IMR-90 (cell line): ENCODE results near the gene HOXA2. TPM values are rescaled to one million over a fixed set of nuclear protein-coding genes. Genes with fewer than 3 reads are reported as not detected.
A peak's percentile ranks its signal among the peaks of the same experiment; 100 is the strongest.

ENCODE experiments used
- ATAC-seq: fragments of 200-7000 bp; cut with Tn5 transposase; 2 replicates; pipeline ENCODE4 v1.9.1; 2020; ENCODE audit warnings: low read depth, mild to moderate bottlenecking, moderate library complexity
- BruUV-seq: library from RNA; stranded (reverse); fragments of 400-500 nt; replicated peaks from 2 replicates; lab custom pipeline; 2021; lab: Mats Ljungman, UMichigan
- CTCF ChIA-PET: fragments of 300-600 bp; formaldehyde crosslinking; extraction: SDS; loops from one replicate; lab custom pipeline; 2021; ENCODE audit warnings: antibody characterized with exemption; lab: Yijun Ruan, JAX
- POLR2A ChIA-PET: fragments of 300-600 bp; sonication (Branson Sonifier 250); formaldehyde crosslinking; loops from one replicate; lab custom pipeline; 2022; ENCODE audit warnings: antibody characterized with exemption; ENCODE audit not compliant: unreplicated experiment; lab: Charles Lee
- DNase-seq: peaks from one replicate; pipeline ENCODE4 v3.0.0; 2013
- H2AFZ ChIP-seq: replicated peaks from 2 replicates; pipeline ENCODE3; 2013; ENCODE audit warnings: low read length, mild to moderate bottlenecking; ENCODE audit not compliant: poor library complexity
- H2AK5ac ChIP-seq: 2 replicates; pipeline ENCODE4 v1.6.1; 2013; ENCODE audit warnings: low read depth, low read length, inconsistent platforms
- H2AK9ac ChIP-seq: replicated peaks from 2 replicates; pipeline ENCODE3; 2013; ENCODE audit warnings: mild to moderate bottlenecking, low read depth, low read length, moderate library complexity; ENCODE audit not compliant: poor library complexity
- H2BK120ac ChIP-seq: 2 replicates; pipeline ENCODE4 v1.6.1; 2013; ENCODE audit warnings: low read depth, low read length, inconsistent platforms
- H2BK15ac ChIP-seq: 3 replicates; pipeline ENCODE4 v1.6.1; 2013; ENCODE audit warnings: low read depth, low read length, inconsistent platforms
- H2BK20ac ChIP-seq: 2 replicates; pipeline ENCODE4 v1.6.1; 2013; ENCODE audit warnings: low read depth, mild to moderate bottlenecking, inconsistent platforms, low read length, moderate library complexity
- H2BK5ac ChIP-seq: 2 replicates; pipeline ENCODE4 v1.6.1; 2013; ENCODE audit warnings: mild to moderate bottlenecking, low read depth, low read length, inconsistent platforms; ENCODE audit not compliant: poor library complexity, severe bottlenecking
- H3K14ac ChIP-seq: replicated peaks from 2 replicates; pipeline ENCODE4 v1.6.1; 2013; ENCODE audit warnings: low read depth, low read length, inconsistent platforms
- H3K18ac ChIP-seq: 2 replicates; pipeline ENCODE4 v1.6.1; 2013; ENCODE audit warnings: low read depth, low read length, control low read depth
- H3K23ac ChIP-seq: 2 replicates; pipeline ENCODE4 v1.6.1; 2013; ENCODE audit warnings: low read depth, low read length, inconsistent platforms
- H3K27ac ChIP-seq: 2 replicates; pipeline ENCODE4 v1.5.1; 2013; ENCODE audit warnings: mild to moderate bottlenecking, control low read depth, low read length; ENCODE audit not compliant: insufficient read depth
- H3K27me3 ChIP-seq: 2 replicates; pipeline ENCODE4 v1.6.1; 2013; ENCODE audit warnings: low read length; ENCODE audit not compliant: control insufficient read depth, insufficient read depth
- H3K36me3 ChIP-seq: 2 replicates; pipeline ENCODE4 v1.6.1; 2013; ENCODE audit warnings: low read length, mixed read lengths; ENCODE audit not compliant: control insufficient read depth, insufficient read depth
- H3K4ac ChIP-seq: 2 replicates; pipeline ENCODE4 v1.6.1; 2013; ENCODE audit warnings: low read depth, low read length, inconsistent platforms
- H3K4me1 ChIP-seq: 2 replicates; pipeline ENCODE4 v1.6.1; 2013; ENCODE audit warnings: low read length, mixed read lengths; ENCODE audit not compliant: control insufficient read depth, insufficient read depth
- H3K4me2 ChIP-seq: 2 replicates; pipeline ENCODE4 v1.6.1; 2013; ENCODE audit warnings: low read depth, mild to moderate bottlenecking, control low read depth, low read length, moderate library complexity
- H3K4me3 ChIP-seq: 2 replicates; pipeline ENCODE4 v1.5.1; 2013; ENCODE audit warnings: low read depth, mild to moderate bottlenecking, control low read depth, low read length, moderate library complexity; ENCODE audit not compliant: insufficient read depth
- H3K56ac ChIP-seq: 2 replicates; pipeline ENCODE4 v1.6.1; 2013; ENCODE audit warnings: low read length, inconsistent platforms; ENCODE audit not compliant: insufficient read depth; ENCODE audit errors: extremely low read depth
- H3K79me1 ChIP-seq, 2 experiments: 2 replicates each; pipeline ENCODE4 v1.6.1; 2013; ENCODE audit warnings: low read length in 2 of 2, inconsistent platforms in 1 of 2, low read depth in 1 of 2
- H3K9ac ChIP-seq: 2 replicates; pipeline ENCODE4 v1.6.1; 2013; ENCODE audit warnings: low read depth, low read length, control low read depth
- H3K9me1 ChIP-seq: 2 replicates; pipeline ENCODE4 v1.6.1; 2013; ENCODE audit warnings: low read length, inconsistent platforms; ENCODE audit not compliant: insufficient read depth
- H3K9me3 ChIP-seq: 2 replicates; pipeline ENCODE4 v1.6.1; 2013; ENCODE audit warnings: low read length; ENCODE audit not compliant: control insufficient read depth, insufficient read depth
- H4K20me1 ChIP-seq: 2 replicates; pipeline ENCODE4 v1.6.1; 2013; ENCODE audit warnings: low read length, inconsistent platforms; ENCODE audit not compliant: insufficient read depth
- H4K5ac ChIP-seq: 2 replicates; pipeline ENCODE4 v1.6.1; 2013; ENCODE audit warnings: mild to moderate bottlenecking, low read depth, low read length, control low read depth
- H4K8ac ChIP-seq, 2 experiments: 2 replicates each; pipeline ENCODE4 v1.6.1; 2013; ENCODE audit warnings: low read depth in 2 of 2, low read length in 2 of 2, control low read depth in 1 of 2, inconsistent platforms in 1 of 2
- H4K91ac ChIP-seq: 2 replicates; pipeline ENCODE4 v1.6.1; 2013; ENCODE audit warnings: low read depth, low read length, inconsistent platforms; ENCODE audit not compliant: insufficient read depth
- BHLHE40 ChIP-seq: fragments of 150-350 bp; IDR thresholded peaks from 2 replicates; pipeline ENCODE4 v1.6.1; 2016; ENCODE audit warnings: mild to moderate bottlenecking, low read depth, low read length
- CEBPB ChIP-seq: IDR thresholded peaks from 2 replicates; pipeline ENCODE4 v1.6.1; 2012; ENCODE audit warnings: low read depth, low read length, improper control_type of control experiment
- CHD1 ChIP-seq: IDR thresholded peaks from 2 replicates; pipeline ENCODE4 v1.6.1; 2012; ENCODE audit warnings: low read depth, low read length, improper control_type of control experiment
- ELK1 ChIP-seq: fragments of 150-350 bp; IDR thresholded peaks from 2 replicates; pipeline ENCODE4 v1.6.1; 2016; ENCODE audit warnings: low read depth, mild to moderate bottlenecking, low read length, moderate library complexity, borderline replicate concordance
- FOS ChIP-seq: fragments of 150-350 bp; IDR thresholded peaks from 2 replicates; pipeline ENCODE4 v1.6.1; 2016; ENCODE audit warnings: low read depth, low read length
- MAFK ChIP-seq: IDR thresholded peaks from 2 replicates; pipeline ENCODE4 v1.6.1; 2012; ENCODE audit warnings: low read depth, low read length, improper control_type of control experiment
- MAZ ChIP-seq: IDR thresholded peaks from 2 replicates; pipeline ENCODE4 v1.6.1; 2012; ENCODE audit warnings: low read depth, mild to moderate bottlenecking, low read length, improper control_type of control experiment, moderate library complexity, borderline replicate concordance
- MXI1 ChIP-seq: IDR thresholded peaks from 2 replicates; pipeline ENCODE4 v1.6.1; 2012; ENCODE audit warnings: low read depth, mild to moderate bottlenecking, low read length, moderate library complexity, borderline replicate concordance
- NFE2L2 ChIP-seq: fragments of 150-350 bp; IDR thresholded peaks from 2 replicates; pipeline ENCODE4 v1.6.1; 2016; ENCODE audit warnings: low read depth, mild to moderate bottlenecking, low read length
- POLR2A ChIP-seq: IDR thresholded peaks from 2 replicates; pipeline ENCODE4 v1.6.1; 2012; ENCODE audit warnings: mild to moderate bottlenecking, low read depth, low read length
- RAD21 ChIP-seq: IDR thresholded peaks from 2 replicates; pipeline ENCODE4 v1.6.1; 2012; ENCODE audit warnings: low read length, improper control_type of control experiment
- RCOR1 ChIP-seq: IDR thresholded peaks from 2 replicates; pipeline ENCODE4 v1.6.1; 2012; ENCODE audit warnings: mild to moderate bottlenecking, low read length, improper control_type of control experiment; ENCODE audit not compliant: insufficient replicate concordance
- SMC3 ChIP-seq: fragments of 150-350 bp; IDR thresholded peaks from 2 replicates; pipeline ENCODE4 v1.6.1; 2016; ENCODE audit warnings: low read depth, mild to moderate bottlenecking, antibody characterized with exemption, low read length, moderate library complexity
- USF2 ChIP-seq: fragments of 150-350 bp; IDR thresholded peaks from 2 replicates; pipeline ENCODE4 v1.6.1; 2017; ENCODE audit warnings: mild to moderate bottlenecking, antibody characterized with exemption, low read length, low read depth
- WGBS, 2 experiments: methylation state at CpG; one replicate each; pipeline versions ENCODE4 v1.1.5 to v1.1.7; 2013; ENCODE audit warnings: missing lambda C conversion rate in 2 of 2; ENCODE audit not compliant: insufficient read length in 1 of 2; ENCODE audit errors: extremely low coverage in 2 of 2; 5-methylcytosine and 5-hydroxymethylcytosine counted together
- dilution Hi-C: fragments of 300-500 bp; cut with HindIII; formaldehyde crosslinking; loops from one replicate; pipeline ENCODE4 v1.14.3; 2018; ENCODE audit warnings: low sequenced_read_pairs; ENCODE audit not compliant: unreplicated experiment
- in situ Hi-C: fragments of 300-500 bp; cut with MboI; formaldehyde crosslinking; loops from 3 replicates; pipeline ENCODE4 v1.14.3; 2019; ENCODE audit warnings: low sequenced_read_pairs, inconsistent platforms, mixed read lengths
- intact Hi-C: fragments of 100-400 bp; cut with micrococcal nuclease; formaldehyde crosslinking; loops from 2 replicates; pipeline ENCODE4 v1.10.0; 2022
- polyA plus RNA-seq, 3 experiments: library from polyadenylated mRNA; depleted of rRNA; stranded (reverse); fragments of >200 nt; gene quantifications; 2 replicates each; pipeline ENCODE4 v1.2.3, GENCODE V29; 2012; ENCODE audit warnings: low replicate concordance in 1 of 3
- total RNA-seq: library from RNA; depleted of rRNA; stranded (reverse); fragments of >200 nt; gene quantifications from 2 replicates; pipeline ENCODE4 v1.2.3, GENCODE V29; 2012
- TF ChIP-seq, protein P1 (sequence below): conservative IDR thresholded peaks from 2 replicates; pipeline ENCODE4 v1.5.1; 2012; ENCODE audit warnings: mild to moderate bottlenecking, low read depth, low read length, improper control_type of control experiment

HOXA2 gene
- total and polyA plus RNA-seq, 2 of the 4 experiments (the other 2 are of a cell fraction) = 1.6 to 3.9 TPM

DNA sequence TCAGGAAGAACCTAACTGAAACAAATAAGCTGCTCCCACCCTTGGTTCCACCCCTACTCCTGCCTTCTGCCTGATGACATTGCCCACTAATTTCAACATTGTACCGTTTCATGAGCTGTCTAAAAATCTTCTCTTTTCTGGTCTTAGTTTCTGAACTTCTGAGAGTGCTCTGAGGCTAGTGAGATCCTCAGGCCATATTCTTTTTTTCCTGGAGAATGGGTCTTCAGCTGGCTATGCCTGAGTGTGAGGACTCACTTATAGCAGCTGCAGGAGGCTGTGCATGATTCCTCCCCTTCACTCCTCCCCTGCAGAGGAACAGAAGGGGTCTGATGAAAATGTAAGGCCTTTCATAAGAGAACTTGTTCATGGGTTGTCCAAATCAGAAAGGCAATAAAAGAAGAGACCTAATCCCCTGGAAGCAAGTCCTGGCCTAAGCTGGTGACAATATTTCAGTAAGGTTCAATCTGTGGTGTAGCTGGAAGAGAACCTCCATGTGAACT, 17.0 kb upstream of the HOXA2 start:
- POLR2A ChIA-PET = interaction anchor here (0.7 to 0.9 kb wide), 2 partner anchors 8 to 14 kb away, joined by 3 read pairs; no protein-coding TSS in a partner anchor
- no CpG with 5 or more reads among the region's 1 CpG for WGBS, 2 experiments
- TF ChIP-seq, protein P1, sequence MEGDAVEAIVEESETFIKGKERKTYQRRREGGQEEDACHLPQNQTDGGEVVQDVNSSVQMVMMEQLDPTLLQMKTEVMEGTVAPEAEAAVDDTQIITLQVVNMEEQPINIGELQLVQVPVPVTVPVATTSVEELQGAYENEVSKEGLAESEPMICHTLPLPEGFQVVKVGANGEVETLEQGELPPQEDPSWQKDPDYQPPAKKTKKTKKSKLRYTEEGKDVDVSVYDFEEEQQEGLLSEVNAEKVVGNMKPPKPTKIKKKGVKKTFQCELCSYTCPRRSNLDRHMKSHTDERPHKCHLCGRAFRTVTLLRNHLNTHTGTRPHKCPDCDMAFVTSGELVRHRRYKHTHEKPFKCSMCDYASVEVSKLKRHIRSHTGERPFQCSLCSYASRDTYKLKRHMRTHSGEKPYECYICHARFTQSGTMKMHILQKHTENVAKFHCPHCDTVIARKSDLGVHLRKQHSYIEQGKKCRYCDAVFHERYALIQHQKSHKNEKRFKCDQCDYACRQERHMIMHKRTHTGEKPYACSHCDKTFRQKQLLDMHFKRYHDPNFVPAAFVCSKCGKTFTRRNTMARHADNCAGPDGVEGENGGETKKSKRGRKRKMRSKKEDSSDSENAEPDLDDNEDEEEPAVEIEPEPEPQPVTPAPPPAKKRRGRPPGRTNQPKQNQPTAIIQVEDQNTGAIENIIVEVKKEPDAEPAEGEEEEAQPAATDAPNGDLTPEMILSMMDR = no peak
- TF ChIP-seq ELK1 (no peak), RCOR1 (no peak), CEBPB (no peak), BHLHE40 (no peak), MAFK (no peak), USF2 (no peak), MAZ (no peak), SMC3 (no peak), CHD1 (no peak), NFE2L2 (no peak), RAD21 (no peak), POLR2A (no peak), FOS (no peak), MXI1 (no peak)

More for the DNA sequence above, 17.0 kb upstream of the HOXA2 start:
- H3K27me3 ChIP-seq = no peaks in the 10 kb centered on the region
- H4K91ac ChIP-seq = peak overlapping the region; percentile 72
- no peak overlapping the region for H2AFZ ChIP-seq
- no peaks in the 10 kb centered on the region for H3K9me3 ChIP-seq
- H3K9me1 ChIP-seq = peaks cover 7% of the 10 kb centered on the region; the same call in 1 of the 2 replicates
- peak overlapping the region; percentile 65 for H2BK120ac ChIP-seq
- H3K4me1 ChIP-seq = peaks cover 29% of the 10 kb centered on the region
- no peak overlapping the region; the same call in 1 of the 2 replicates for H3K56ac ChIP-seq
- in situ Hi-C loops = no loop called here
- H4K5ac ChIP-seq = peak overlapping the region; percentile 37
- H3K4me2 ChIP-seq = peak overlapping the region; percentile 23; the same call in 1 of the 2 replicates
- H3K23ac ChIP-seq = peak overlapping the region; percentile 80
- H3K27ac ChIP-seq = peak overlapping the region; percentile 86; the same call in 1 of the 2 replicates
- no peak overlapping the region for H3K4me3 ChIP-seq
- peaks cover 0 to 39% of the 10 kb centered on the region in 2 experiments; a peak in 3 of 4 replicates for H3K79me1 ChIP-seq
- peak overlapping the region; percentile 40 for H2BK20ac ChIP-seq
- dilution Hi-C loops = no loop called here
- peak overlapping the region; percentile 41 to 77 for H4K8ac ChIP-seq
- no peak overlapping the region for H2AK9ac ChIP-seq
- no peak for ATAC-seq
- peak overlapping the region; percentile 37 for H2AK5ac ChIP-seq
- intact Hi-C loops = no loop called here
- peak overlapping the region; percentile 20; the same call in 1 of the 2 replicates for H3K9ac ChIP-seq
- H2BK5ac ChIP-seq = peak overlapping the region; percentile 2
- H4K20me1 ChIP-seq = peaks cover 7% of the 10 kb centered on the region
- H2BK15ac ChIP-seq = peak overlapping the region; percentile 81
- H3K14ac ChIP-seq = peak overlapping the region; percentile 8; the same call in 1 of the 2 replicates
- peak; percentile 26 for DNase-seq
- CTCF ChIA-PET = interaction anchor here (1.1 to 1.4 kb wide), 2 partner anchors 11 to 750 kb away, joined by 3 to 4 read pairs; partner anchors contain the start of gene HOXA4
- H3K4ac ChIP-seq = peak overlapping the region; percentile 56
- no TSS peak for BruUV-seq
- peak overlapping the region; percentile 66 for H3K18ac ChIP-seq
- peaks cover 9% of the 10 kb centered on the region; the same call in 1 of the 2 replicates for H3K36me3 ChIP-seq
